NCI-H146 treated with DMSO at 0.1 percent for 48 hours (cell line): Measurements from ENCODE around the gene OTULIN.

Source experiments
- DNase-seq: peaks from one replicate; lab custom pipeline; 2025; ENCODE audit not compliant: unreplicated experiment; lab: John Stamatoyannopoulos, UW

The OTULIN gene

GRCh38 chr5:14667770-14668169 lies 3.3 kb downstream of the OTULIN start:
- no peak for DNase-seq

- DNase-seq, result no peak
Measured at GRCh38 chr5:14668181-14668591, 3.7 kb downstream of the OTULIN start.

GRCh38 chr5:14669415-14669814 lies 4.9 kb downstream of the OTULIN start:
- DNase-seq, result no peak

- DNase-seq, result no peak
Measured at GRCh38 chr5:14669975-14670374, 5.5 kb downstream of the OTULIN start.

- DNase-seq, result no peak
Measured at GRCh38 chr5:14671414-14671813, 6.9 kb downstream of the OTULIN start.

GRCh38 chr5:14672082-14672481 lies 7.6 kb downstream of the OTULIN start:
- no peak for DNase-seq

- DNase-seq, result no peak
Measured at GRCh38 chr5:14672484-14673394, 8.2 kb downstream of the OTULIN start.

- no peak for DNase-seq
Measured at GRCh38 chr5:14673443-14673842, 8.9 kb downstream of the OTULIN start.

- no peak for DNase-seq
Measured at GRCh38 chr5:14674983-14675854, 10.7 kb downstream of the OTULIN start.

GRCh38 chr5:14675865-14676300 lies 11.4 kb downstream of the OTULIN start:
- DNase-seq, result no peak

- DNase-seq, result no peak
Measured at GRCh38 chr5:14676320-14676719, 11.8 kb downstream of the OTULIN start.

- no peak for DNase-seq
Measured at GRCh38 chr5:14678773-14679334, 14.3 kb downstream of the OTULIN start.

GRCh38 chr5:14679595-14679994 lies 15.1 kb downstream of the OTULIN start:
- no peak for DNase-seq

- DNase-seq, result no peak
Measured at GRCh38 chr5:14681236-14681752, 16.8 kb downstream of the OTULIN start.

- DNase-seq, result no peak
Measured at GRCh38 chr5:14683906-14684455, 19.5 kb downstream of the OTULIN start.

- DNase-seq, result no peak
Measured at GRCh38 chr5:14684757-14685156, 20.2 kb downstream of the OTULIN start.

- DNase-seq, result peak; percentile 46
Measured at GRCh38 chr5:14685757-14686156, 21.2 kb downstream of the OTULIN start.

- no peak for DNase-seq
Measured at GRCh38 chr5:14686517-14686916, 22.0 kb downstream of the OTULIN start.

- DNase-seq, result no peak
Measured at GRCh38 chr5:14687023-14687665, 22.6 kb downstream of the OTULIN start.

GRCh38 chr5:14693070-14693469 lies 28.6 kb downstream of the OTULIN start:
- no peak for DNase-seq
